Endothelial cell of umbilical vein (primary cell): Measurements from ENCODE around the gene DDX59. TPM values are rescaled to one million over a fixed set of nuclear protein-coding genes. Genes with fewer than 3 reads are reported as not detected.

Source experiments
- BruUV-seq: library from RNA; stranded (reverse); fragments of 400-500 nt; replicated peaks from 2 replicates; lab custom pipeline; 2021; lab: Mats Ljungman, UMichigan
- CTCF ChIA-PET: fragments of 300-600, 350-600 bp; sonication (Branson Sonifier 250); formaldehyde crosslinking; loops from one replicate; lab custom pipeline; 2021; ENCODE audit warnings: antibody characterized with exemption, inconsistent platforms; lab: Charles Lee
- POLR2A ChIA-PET: fragments of 300-600, 350-600 bp; sonication (Branson Sonifier 250); formaldehyde crosslinking; loops from one replicate; lab custom pipeline; 2021; ENCODE audit warnings: antibody characterized with exemption, inconsistent platforms; lab: Charles Lee
- DNase-seq: peaks from one replicate; pipeline ENCODE4 v3.0.0-alpha.2; 2011; ENCODE audit warnings: low read depth, low spot score
- FAIRE-seq: peaks from 2 replicates; lab custom pipeline; 2011; peaks lifted over from hg19 to GRCh38; lab: Jason Lieb, UNC
- H2AFZ ChIP-seq: 2 replicates; pipeline ENCODE4 v1.6.0; 2012; ENCODE audit warnings: low read depth, low read length, control low read depth, inconsistent platforms
- H3K27ac ChIP-seq: 2 replicates; pipeline ENCODE4 v1.5.1; 2011; ENCODE audit warnings: low read depth, mild to moderate bottlenecking, control low read depth, low read length, moderate library complexity; ENCODE audit not compliant: insufficient read depth
- H3K27me3 ChIP-seq, 2 experiments: 2 replicates each; pipeline versions ENCODE4 v1.6.0 to v1.6.1; 2011; ENCODE audit warnings: low read length in 2 of 2, mixed read lengths in 1 of 2; ENCODE audit not compliant: control insufficient read depth in 2 of 2, insufficient read depth in 2 of 2
- H3K36me3 ChIP-seq, 2 experiments: 2 replicates in 1 of 2; 3 replicates in 1 of 2; pipeline ENCODE4 v1.5.1; 2011; ENCODE audit warnings: low read length in 2 of 2, mild to moderate bottlenecking in 1 of 2, moderate library complexity in 1 of 2; ENCODE audit not compliant: control insufficient read depth in 2 of 2, insufficient read depth in 2 of 2; ENCODE audit errors: extremely low read depth in 1 of 2
- H3K4me1 ChIP-seq: 3 replicates; pipeline ENCODE4 v1.5.1; 2011; ENCODE audit warnings: mild to moderate bottlenecking, low read length; ENCODE audit not compliant: control insufficient read depth, insufficient read depth; ENCODE audit errors: extremely low read depth
- H3K4me2 ChIP-seq: 2 replicates; pipeline ENCODE4 v1.6.1; 2011; ENCODE audit warnings: low read length, control low read depth, mixed read lengths; ENCODE audit not compliant: insufficient read depth
- H3K4me3 ChIP-seq, 3 experiments: fragments of 200-600 bp in 1 of 3; sonication (generic), shearing (Covaris generic) in 1 of 3; replicated peaks in 1 of 3; 2 replicates each; pipeline ENCODE4 v1.5.1; 2011 to 2016; ENCODE audit warnings: control low read depth in 3 of 3, low read length in 3 of 3, mild to moderate bottlenecking in 2 of 3, inconsistent platforms in 1 of 3, low read depth in 1 of 3, moderate library complexity in 1 of 3; ENCODE audit not compliant: insufficient read depth in 1 of 3
- H3K79me2 ChIP-seq: 2 replicates; pipeline ENCODE4 v1.6.0; 2012; ENCODE audit warnings: low read length, inconsistent platforms; ENCODE audit not compliant: control insufficient read depth, insufficient read depth
- H3K9ac ChIP-seq: replicated peaks from 2 replicates; pipeline ENCODE3; 2011; ENCODE audit warnings: low read length, control low read depth; ENCODE audit not compliant: insufficient read depth; ENCODE audit errors: extremely low read depth
- H3K9me1 ChIP-seq: replicated peaks from 3 replicates; pipeline ENCODE4 v1.6.0; 2011; ENCODE audit warnings: mild to moderate bottlenecking, low read length; ENCODE audit not compliant: control insufficient read depth, insufficient read depth; ENCODE audit errors: extremely low read depth
- H3K9me3 ChIP-seq: replicated peaks from 2 replicates; pipeline ENCODE4 v1.5.1; 2012; ENCODE audit warnings: low read length, inconsistent platforms; ENCODE audit not compliant: control insufficient read depth, insufficient read depth
- H4K20me1 ChIP-seq: replicated peaks from 2 replicates; pipeline ENCODE3; 2011; ENCODE audit warnings: mild to moderate bottlenecking, low read length; ENCODE audit not compliant: control insufficient read depth, insufficient read depth; ENCODE audit errors: extremely low read depth
- CTCF ChIP-seq, 2 donors: IDR thresholded peaks; 1 replicate in 1 of 2; 2 replicates in 1 of 2; pipeline ENCODE4 v1.5.1; 2011; ENCODE audit warnings: low read length in 2 of 2, mild to moderate bottlenecking in 2 of 2, moderate library complexity in 2 of 2, control low read depth in 1 of 2, inconsistent platforms in 1 of 2, low read depth in 1 of 2; ENCODE audit not compliant: insufficient read depth in 1 of 2; ENCODE audit errors: extremely low read depth in 1 of 2
- EZH2 ChIP-seq: IDR thresholded peaks from 2 replicates; pipeline ENCODE4 v1.6.1; 2012; ENCODE audit warnings: borderline replicate concordance, low read depth, mild to moderate bottlenecking, moderate library complexity, low read length, inconsistent platforms; ENCODE audit not compliant: severe bottlenecking
- FOS ChIP-seq: IDR thresholded peaks from 2 replicates; pipeline ENCODE4 v1.6.1; 2011; ENCODE audit warnings: mild to moderate bottlenecking, low read length, moderate library complexity, borderline replicate concordance; ENCODE audit not compliant: insufficient read depth
- GATA2 ChIP-seq: IDR thresholded peaks from 2 replicates; pipeline ENCODE4 v1.7.0; 2011; ENCODE audit warnings: low read depth, mild to moderate bottlenecking, moderate library complexity, mixed read lengths, low read length; ENCODE audit not compliant: insufficient read length, insufficient read depth
- JUN ChIP-seq: IDR thresholded peaks from 2 replicates; pipeline ENCODE4 v1.6.1; 2011; ENCODE audit warnings: borderline replicate concordance, low read depth; ENCODE audit not compliant: insufficient read length, insufficient read depth
- MAX ChIP-seq: IDR thresholded peaks from 2 replicates; pipeline ENCODE4 v1.6.1; 2011; ENCODE audit not compliant: insufficient read depth, insufficient read length
- MYC ChIP-seq: IDR thresholded peaks from one replicate; pipeline ENCODE4 v1.6.1; 2011; ENCODE audit warnings: mild to moderate bottlenecking, low read depth, low read length
- POLR2A ChIP-seq: IDR thresholded peaks from 2 replicates; pipeline ENCODE4 v1.6.1; 2012; ENCODE audit warnings: low read depth, mild to moderate bottlenecking, control low read depth, low read length
- POLR2AphosphoS5 ChIP-seq: IDR thresholded peaks from 2 replicates; pipeline ENCODE4 v1.6.1; 2012; ENCODE audit warnings: low read depth, mild to moderate bottlenecking, control low read depth, low read length, moderate library complexity; ENCODE audit not compliant: insufficient read depth
- dilution Hi-C: fragments of 300-500 bp; cut with MboI; formaldehyde crosslinking; loops from one replicate; pipeline ENCODE4 v1.15.0; 2019; ENCODE audit warnings: low sequenced_read_pairs; ENCODE audit not compliant: extremely low pct_ligation_motif_present
- intact Hi-C: fragments of 100-400 bp; cut with micrococcal nuclease; formaldehyde crosslinking; loops from one replicate; pipeline ENCODE4 v1.10.0; 2022
- polyA plus RNA-seq, 4 experiments: library from polyadenylated mRNA; depleted of rRNA in 3 of 4; stranded (reverse) in 3 of 4; unstranded in 1 of 4; fragments of >200 nt; gene quantifications; 2 replicates each; pipeline versions ENCODE4 v1.2.1 to v1.2.3, GENCODE V29; 2011 to 2012; ENCODE audit warnings: missing spikeins in 1 of 4
- total RNA-seq: library from RNA; stranded (reverse); gene quantifications from 2 replicates; pipeline ENCODE4 v1.2.3, GENCODE V29; 2021

The DDX59 gene
- total and polyA plus RNA-seq, 2 donors (not counting 3 experiments of a cell fraction or from before 2014, with no cell fraction given), result 8.1 to 17.7 TPM

GRCh38 chr1:200640963-200641401 is 28.7 kb downstream of the DDX59 start:
- ChIA-PET POLR2A (interaction anchor here (0.6 kb wide), 1 partner anchor 41 kb away, joined by 3 read pairs; no protein-coding TSS in a partner anchor), CTCF (interaction anchor here (1.2 to 6.1 kb wide), 2 partner anchors 12 to 19 kb away, joined by 3 to 33 read pairs; no protein-coding TSS in a partner anchor)

More at GRCh38 chr1:200640963-200641401, 28.7 kb downstream of the DDX59 start:
- H3K36me3 ChIP-seq, result no peaks in the 10 kb centered on the region
- DNase-seq (peak; percentile 11), FAIRE-seq (no peak)
- H4K20me1 ChIP-seq, result no peaks in the 10 kb centered on the region
- no peak overlapping the region for H3K4me2 ChIP-seq
- no peaks in the 10 kb centered on the region for H3K27me3 ChIP-seq
- intact Hi-C loops, result loop anchor here (1.0 kb wide), 1 partner anchor 28 kb away; the partner anchor contains the start of gene DDX59
- H2AFZ ChIP-seq, result peak overlapping the region; percentile 64
- no peak overlapping the region for H3K4me3 ChIP-seq
- H3K79me2 ChIP-seq, result no peaks in the 10 kb centered on the region
- dilution Hi-C loops, result no loop called here
- no TSS peak for BruUV-seq
- no peak for TF ChIP-seq CTCF (IDR thresholded peaks at IDR 0.05; ENCODE audit: extremely low read depth in 1 of 2, insufficient read depth in 1 of 2, low read depth in 1 of 2, low read length in 2 of 2)
- no peak for TF ChIP-seq POLR2AphosphoS5
- no peak for TF ChIP-seq EZH2
- TF ChIP-seq MYC, result no peak
- TF ChIP-seq FOS, result no peak
- no peak for TF ChIP-seq MAX
- TF ChIP-seq JUN, result no peak
- TF ChIP-seq GATA2, result no peak
- TF ChIP-seq POLR2A, result no peak
- H3K9me1 ChIP-seq, result no peaks in the 10 kb centered on the region
- no peak overlapping the region for H3K9ac ChIP-seq
- H3K9me3 ChIP-seq, result no peaks in the 10 kb centered on the region
- H3K27ac ChIP-seq, result no peak overlapping the region
- peaks cover 14% of the 10 kb centered on the region for H3K4me1 ChIP-seq
